ENCODE measurements around the gene FAM13A.

- no peak for TF ChIP-seq CTCF (IDR thresholded peaks at IDR 0.05)
- TF ChIP-seq POLR2A (IDR thresholded peaks at IDR 0.05): no peak
These were observed 42.5 kb upstream of the FAM13A start for GRCh38 chr4:89099471-89099870.
